22Rv1 (cell line): ENCODE data around the gene ETV2.

Experiments used
- CTCF ChIP-seq: fragments of 450-650 bp; IDR thresholded peaks from 2 replicates; pipeline ENCODE4 v1.5.1; 2017; ENCODE audit warnings: mild to moderate bottlenecking
- ZFX ChIP-seq: fragments of 450-650 bp; IDR thresholded peaks from 2 replicates; pipeline ENCODE4 v1.6.1; 2017; ENCODE audit warnings: antibody characterized with exemption, borderline replicate concordance

- TF ChIP-seq CTCF (no peak), ZFX (no peak)
Observed at GRCh38 chr19:35648017-35648961, 6.7 kb downstream of the ETV2 start, which contains the start of gene COX6B1.
